ENCODE measurements around the gene BRD2.

DNA sequence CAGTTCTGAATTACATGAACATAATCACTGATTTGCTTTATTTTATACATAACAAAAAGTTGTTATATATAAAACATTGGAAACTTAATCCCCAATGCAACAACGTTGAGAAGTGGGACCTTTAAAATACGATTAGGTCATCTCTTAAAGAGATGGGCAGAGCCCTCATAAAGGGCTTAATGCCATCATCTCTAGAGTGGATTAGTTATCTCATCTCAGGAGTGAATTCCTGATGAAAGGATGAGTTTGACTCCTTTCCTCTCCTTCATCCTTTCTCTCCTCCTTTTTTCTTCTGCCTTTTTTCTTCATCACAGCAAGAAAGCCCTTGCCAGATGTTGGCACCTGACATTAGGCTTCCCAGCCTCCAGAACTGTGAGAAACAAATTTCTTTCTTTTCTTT, 27.1 kb downstream of the BRD2 start:
- TF ChIP-seq MAZ (IDR thresholded peaks at IDR 0.05; ENCODE audit: borderline replicate concordance, low read depth, low read length) (no peak), POLR2A (IDR thresholded peaks at IDR 0.05; ENCODE audit: low read depth, low read length) (no peak), MXI1 (IDR thresholded peaks at IDR 0.05; ENCODE audit: borderline replicate concordance, low read depth, low read length) (no peak), SMC3 (IDR thresholded peaks at IDR 0.05; ENCODE audit: low read depth, low read length) (no peak), BHLHE40 (IDR thresholded peaks at IDR 0.05; ENCODE audit: low read depth, low read length) (no peak), RFX5 (IDR thresholded peaks at IDR 0.05; ENCODE audit: low read depth, low read length) (no peak), CEBPB (IDR thresholded peaks at IDR 0.05; ENCODE audit: low read depth, low read length) (no peak), RAD21 (IDR thresholded peaks at IDR 0.05; ENCODE audit: low read length) (no peak), FOS (IDR thresholded peaks at IDR 0.05; ENCODE audit: low read depth, low read length) (no peak)
- TF ChIP-seq, protein P1, sequence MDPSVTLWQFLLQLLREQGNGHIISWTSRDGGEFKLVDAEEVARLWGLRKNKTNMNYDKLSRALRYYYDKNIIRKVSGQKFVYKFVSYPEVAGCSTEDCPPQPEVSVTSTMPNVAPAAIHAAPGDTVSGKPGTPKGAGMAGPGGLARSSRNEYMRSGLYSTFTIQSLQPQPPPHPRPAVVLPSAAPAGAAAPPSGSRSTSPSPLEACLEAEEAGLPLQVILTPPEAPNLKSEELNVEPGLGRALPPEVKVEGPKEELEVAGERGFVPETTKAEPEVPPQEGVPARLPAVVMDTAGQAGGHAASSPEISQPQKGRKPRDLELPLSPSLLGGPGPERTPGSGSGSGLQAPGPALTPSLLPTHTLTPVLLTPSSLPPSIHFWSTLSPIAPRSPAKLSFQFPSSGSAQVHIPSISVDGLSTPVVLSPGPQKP (IDR thresholded peaks at IDR 0.05; ENCODE audit: borderline replicate concordance, low read depth, low read length), result no peak
- TF ChIP-seq, protein P2, sequence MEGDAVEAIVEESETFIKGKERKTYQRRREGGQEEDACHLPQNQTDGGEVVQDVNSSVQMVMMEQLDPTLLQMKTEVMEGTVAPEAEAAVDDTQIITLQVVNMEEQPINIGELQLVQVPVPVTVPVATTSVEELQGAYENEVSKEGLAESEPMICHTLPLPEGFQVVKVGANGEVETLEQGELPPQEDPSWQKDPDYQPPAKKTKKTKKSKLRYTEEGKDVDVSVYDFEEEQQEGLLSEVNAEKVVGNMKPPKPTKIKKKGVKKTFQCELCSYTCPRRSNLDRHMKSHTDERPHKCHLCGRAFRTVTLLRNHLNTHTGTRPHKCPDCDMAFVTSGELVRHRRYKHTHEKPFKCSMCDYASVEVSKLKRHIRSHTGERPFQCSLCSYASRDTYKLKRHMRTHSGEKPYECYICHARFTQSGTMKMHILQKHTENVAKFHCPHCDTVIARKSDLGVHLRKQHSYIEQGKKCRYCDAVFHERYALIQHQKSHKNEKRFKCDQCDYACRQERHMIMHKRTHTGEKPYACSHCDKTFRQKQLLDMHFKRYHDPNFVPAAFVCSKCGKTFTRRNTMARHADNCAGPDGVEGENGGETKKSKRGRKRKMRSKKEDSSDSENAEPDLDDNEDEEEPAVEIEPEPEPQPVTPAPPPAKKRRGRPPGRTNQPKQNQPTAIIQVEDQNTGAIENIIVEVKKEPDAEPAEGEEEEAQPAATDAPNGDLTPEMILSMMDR (conservative IDR thresholded peaks at IDR 0.05; ENCODE audit: low read depth, low read length), result no peak
